CD4-positive, alpha-beta T cell treated with Interleukin-15 for 1 hour (primary cell): Measurements from ENCODE around the gene POLR2J.
"Not testable (repeated sequence)": the region's sequence is repeated elsewhere in the genome, so short reads cannot be mapped to it uniquely, and the experiment has no call there.

Experiments used
- DNase-seq: peaks from one replicate; pipeline ENCODE4 v3.0.0-alpha.2; 2020

Gene POLR2J

DNA sequence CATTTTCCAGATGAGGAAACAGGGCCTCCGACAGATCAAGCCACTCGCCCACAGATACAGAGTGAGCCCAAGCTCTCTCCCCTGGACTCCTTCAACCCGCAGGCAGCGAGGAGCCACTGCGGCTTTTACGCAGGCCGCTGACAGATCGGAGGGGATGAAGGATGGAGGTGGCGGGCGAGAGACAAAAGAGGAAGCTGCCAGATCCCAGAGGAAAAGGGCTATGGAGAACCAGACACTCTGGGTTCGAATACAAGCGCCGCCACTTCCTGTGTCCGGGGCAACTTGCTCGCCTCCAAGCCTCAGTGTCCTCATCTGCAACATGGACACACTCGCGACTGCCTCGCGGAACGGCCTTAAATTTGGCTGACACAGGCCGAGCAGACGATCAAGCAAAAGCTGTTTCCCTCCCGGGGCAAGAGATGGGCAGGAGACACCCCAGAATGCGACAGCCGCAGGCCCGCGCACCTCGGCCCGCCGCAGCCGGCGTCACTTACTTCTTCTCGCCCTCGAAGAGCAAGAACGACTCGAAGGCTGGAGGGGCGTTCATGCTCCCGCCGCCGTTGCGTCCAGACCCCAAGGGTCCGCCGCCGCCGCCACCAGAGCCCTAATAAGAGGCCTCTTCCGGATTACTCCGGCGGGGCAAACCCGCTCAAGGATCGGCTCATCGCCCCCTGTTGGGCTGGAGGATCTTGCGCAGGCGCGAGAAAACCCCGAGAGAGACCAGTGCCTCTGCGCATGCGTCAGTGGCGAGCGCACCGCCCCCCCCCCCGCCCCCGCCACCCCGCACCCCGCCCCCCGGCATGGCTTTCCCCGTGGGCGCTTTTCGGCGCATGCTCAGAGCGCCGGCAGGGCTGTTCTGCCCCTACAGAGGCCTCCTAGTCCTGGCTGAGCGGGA is at the start of gene POLR2J:
Gene POLR2J (minus strand): TSS at position 609 of the 895 bp plus-strand sequence. CDS start 62 bp downstream, at position 547.
- peak; percentile 92 for DNase-seq

DNA sequence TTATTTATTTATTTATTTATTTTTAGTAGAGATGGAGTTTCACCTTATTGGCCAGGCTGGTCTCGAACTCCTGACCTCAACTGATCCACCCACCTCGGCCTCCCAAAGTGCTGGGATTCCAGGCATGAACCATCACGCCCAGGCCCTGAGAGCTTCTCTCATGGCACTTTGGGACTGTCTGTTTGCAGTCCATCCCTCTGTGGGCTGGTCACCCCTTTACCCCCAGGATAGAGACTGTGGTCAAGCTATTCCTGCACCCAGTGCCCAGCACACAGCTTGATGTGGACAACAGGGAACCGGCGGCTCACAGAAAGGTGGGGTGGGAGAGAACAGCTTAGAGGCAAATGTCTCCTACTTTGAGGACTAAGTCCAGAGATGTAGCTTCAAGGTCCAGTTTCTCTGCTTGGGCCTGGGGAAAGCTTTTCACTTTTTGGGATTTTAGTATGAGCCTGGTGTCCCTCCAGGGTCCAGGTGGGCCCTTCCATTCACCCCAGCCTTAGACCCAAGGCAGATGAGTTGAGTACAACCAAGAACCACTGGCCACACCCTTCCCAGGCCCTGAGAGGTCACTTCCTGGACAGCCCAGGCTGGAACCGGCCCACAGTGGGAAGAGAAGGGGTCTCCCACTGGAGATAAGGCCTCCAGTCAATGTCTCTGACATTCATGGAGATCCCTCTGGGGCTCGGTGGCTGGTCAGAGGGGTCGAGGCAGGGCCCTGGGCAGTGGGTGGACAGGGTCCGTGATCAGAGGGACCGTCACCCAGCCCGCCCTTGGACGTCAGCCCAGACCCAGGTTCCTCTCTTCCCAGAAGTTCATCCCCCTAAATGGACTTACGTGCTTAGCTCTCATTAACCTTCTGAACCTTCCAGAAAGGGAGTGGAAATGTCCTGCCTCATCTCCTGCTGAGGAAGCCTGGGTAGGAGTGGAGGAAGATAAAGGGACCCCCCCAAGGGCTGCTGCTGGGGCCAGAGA is 49.4 kb upstream of the POLR2J start:
- not testable (repeated sequence) for DNase-seq

DNA sequence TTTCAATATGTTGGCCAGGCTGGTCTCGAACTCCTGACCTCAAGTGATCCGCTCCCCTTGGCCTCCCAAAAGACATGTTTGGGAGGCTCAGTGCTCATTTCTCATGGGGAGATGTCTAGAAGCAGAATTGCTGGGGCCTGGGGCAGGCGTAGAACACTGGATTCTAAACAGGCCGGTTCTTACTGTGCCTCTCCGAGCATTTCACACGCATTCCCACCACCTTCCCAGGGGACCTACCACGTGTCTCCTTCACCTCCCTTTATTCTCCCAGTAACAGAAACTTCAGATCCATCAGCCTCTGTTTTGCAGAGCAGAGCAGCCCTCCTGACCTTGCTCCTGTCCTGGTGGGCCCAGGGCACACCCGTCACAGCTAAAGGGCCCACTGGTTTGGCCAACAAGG is 48.5 kb upstream of the POLR2J start:
- DNase-seq = not testable (repeated sequence)

DNA sequence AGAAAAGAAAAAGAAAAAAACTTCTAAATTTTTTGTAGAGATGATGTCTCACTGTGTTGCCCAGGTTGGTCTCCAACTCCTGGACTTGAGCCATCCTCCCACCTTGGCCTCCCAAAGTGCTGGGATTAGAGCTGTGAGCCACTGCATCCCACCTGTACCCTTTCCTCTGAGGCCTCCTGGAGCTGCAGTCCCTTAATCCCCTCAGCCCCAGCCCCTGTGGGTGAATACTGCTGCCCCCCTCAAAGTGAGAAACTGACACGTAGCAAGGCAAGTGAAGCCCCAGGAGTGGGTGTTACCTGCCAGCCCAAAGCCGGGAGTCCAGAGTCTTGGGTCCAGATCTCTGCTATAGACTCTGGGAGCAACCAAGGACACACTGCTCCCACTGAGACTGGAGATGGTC is 46.1 kb upstream of the POLR2J start:
- not testable (repeated sequence) for DNase-seq

- DNase-seq = not testable (repeated sequence)
Observed at GRCh38 chr7:102520797-102521196, 42.1 kb upstream of the POLR2J start.

DNA sequence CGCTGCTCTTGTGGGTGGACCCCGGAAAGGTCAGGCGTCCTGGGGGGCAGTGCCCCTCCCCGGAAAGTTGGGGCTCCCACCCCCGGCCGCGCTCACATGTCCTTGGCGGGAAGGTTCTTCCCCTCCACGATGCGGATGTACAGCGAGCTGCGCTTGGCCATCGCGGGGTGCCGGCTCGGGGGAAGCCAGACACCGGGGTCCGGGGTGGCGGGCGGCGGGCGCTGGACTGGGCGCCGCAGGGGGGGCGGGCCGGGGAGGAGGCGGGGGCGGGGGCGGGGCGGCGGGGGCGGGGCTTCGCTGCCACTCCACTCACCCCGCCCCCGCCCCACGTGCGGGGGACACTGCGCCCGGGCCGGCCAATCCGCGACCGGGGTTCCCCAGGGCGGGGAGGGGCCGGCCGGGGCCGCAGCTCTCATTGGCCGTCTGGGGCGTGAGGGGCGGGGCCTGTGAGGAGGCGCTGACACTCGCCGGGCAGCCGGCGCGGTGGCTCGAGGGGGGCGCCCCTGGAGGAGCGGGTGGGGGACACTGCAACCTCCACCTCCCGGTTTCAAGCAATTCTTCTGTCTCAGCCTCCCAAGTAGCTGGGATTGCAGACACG is 38.9 kb upstream of the POLR2J start, which contains the start of gene RASA4B:
Gene RASA4B (minus strand): TSS at position 228 of the 598 bp plus-strand sequence. CDS start 67 bp downstream, at position 161.
- DNase-seq = peak; percentile 15

GRCh38 chr7:102516951-102517350 is 38.2 kb upstream of the POLR2J start:
- DNase-seq = not testable (repeated sequence)

- not testable (repeated sequence) for DNase-seq
Observed at GRCh38 chr7:102515889-102516288, 37.2 kb upstream of the POLR2J start.

DNA sequence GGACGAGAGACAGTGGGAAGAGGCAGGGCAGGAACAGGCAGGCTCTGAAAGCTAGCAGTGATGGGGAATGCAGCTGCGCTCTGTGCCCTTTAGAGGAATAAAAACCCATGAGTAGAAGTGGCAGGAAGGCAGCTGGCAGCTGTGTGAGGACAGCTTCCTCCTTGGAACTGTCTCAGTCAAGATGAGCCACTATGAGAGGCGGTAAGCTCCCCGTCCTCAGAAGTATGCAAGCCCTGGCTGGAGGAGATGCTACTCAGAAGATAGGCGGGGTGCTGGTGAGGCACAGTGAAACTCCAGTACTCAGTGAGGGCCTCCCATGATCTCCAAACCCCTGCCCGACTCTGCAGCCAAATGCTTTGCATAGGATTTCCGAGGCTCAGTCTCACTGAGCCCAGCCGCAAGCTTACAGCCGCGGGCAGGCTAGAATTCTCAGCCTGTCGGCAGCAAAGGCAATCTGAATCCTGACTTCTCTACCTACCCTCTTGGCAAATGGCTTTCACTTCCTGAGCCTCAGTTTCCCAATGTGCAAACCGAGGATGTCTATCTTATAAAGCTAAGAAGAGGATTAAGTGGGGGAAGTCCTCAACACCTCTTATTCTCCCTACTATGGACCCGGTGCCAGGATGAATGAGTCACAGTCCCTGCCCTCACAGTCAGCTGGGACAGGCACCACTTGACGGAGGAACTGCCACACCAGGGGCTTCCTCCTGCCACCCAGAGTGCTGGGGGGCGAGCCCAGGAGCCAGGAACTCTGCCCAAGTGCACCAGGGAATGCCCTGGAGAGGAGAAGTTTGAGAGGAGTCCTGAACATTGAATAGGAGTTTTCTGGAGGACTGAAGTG is 36.4 kb upstream of the POLR2J start:
- DNase-seq = not testable (repeated sequence)

GRCh38 chr7:102512642-102513221 is 34.0 kb upstream of the POLR2J start:
- not testable (repeated sequence) for DNase-seq

DNA sequence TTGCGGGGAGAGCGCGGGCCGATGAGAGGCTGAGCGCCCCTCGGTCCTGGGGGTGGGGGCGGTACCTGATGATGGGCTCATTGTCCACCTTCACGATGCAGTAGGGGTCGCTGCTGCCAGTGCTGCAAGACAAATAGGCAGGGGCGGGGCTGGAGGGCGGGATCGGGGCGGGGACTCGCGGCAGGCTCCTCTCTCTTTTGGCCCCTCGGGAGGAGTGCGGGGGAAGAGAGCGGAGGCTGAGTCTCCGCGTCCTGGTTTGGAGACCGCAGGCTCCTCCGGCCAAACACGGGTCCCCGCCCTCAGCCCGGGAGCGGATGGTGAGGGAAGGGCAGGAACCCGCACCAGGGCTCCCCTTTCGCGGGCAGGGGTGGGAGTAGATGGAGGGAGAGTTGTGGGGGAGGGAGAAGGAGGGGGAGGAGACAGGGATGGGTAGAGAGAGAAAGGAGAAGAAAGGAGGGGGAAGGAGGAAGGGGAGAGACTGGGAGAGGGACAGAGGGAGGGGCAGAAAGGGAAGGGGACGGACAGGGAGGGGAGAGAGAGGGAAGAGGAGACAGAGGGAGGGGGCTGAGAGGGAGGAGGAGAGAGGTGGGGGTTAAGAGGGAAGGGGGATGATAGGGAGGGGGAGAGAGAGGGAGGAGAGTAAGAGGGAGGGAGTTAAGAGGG is 33.3 kb upstream of the POLR2J start:
- not testable (repeated sequence) for DNase-seq

DNA sequence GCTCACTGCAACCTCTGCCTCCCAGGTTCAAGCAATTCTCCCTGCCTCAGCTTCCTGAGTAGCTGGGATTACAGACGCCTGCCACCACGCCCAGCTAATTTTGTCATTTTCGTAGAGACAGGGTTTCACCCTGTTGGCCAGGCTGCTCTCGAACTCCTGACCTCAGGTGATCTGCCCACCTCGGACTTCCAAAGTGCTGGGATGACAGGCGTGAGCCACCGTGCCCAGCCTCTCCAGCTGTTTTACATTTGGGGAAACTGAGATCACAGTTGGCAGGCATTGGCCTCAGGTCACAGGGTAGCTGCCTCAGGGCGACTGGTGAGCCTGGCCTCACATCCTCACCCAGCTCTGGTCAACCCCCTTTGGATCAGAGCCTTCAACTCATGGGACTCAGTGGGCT is 31.9 kb upstream of the POLR2J start:
- not testable (repeated sequence) for DNase-seq

DNA sequence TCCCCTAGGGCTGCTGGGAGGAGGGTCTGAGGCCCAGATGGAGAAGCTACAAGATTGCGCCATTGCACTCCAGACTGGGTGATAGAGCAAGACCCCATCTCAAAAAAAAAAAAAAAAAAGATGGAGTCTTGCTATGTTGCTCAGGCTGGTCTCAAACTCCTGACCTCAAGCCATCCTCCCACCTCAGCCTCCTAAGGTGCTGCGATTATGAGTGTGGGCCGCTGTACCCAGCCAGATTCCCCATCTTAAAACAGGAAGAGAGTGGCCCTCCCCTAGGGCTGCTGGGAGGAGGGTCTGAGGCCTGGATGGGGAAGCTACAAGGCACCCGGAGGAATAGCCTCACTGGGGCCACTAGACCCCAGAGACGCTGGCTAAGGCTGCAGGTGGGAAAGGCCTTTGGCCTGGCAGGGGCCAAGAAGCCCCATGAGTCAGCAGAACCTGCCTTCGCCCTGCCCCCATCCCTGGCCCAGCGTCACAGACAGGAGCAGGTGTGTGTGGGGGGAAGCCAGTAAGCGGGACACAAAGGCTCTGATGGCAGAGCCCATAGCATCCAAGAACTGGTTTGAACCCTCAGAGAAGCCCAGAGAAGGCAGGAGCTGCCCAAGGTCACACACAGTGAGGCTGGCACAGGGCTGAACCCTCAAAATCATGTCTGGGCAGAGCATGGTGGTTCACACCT is 28.8 kb upstream of the POLR2J start:
- DNase-seq = not testable (repeated sequence)

DNA sequence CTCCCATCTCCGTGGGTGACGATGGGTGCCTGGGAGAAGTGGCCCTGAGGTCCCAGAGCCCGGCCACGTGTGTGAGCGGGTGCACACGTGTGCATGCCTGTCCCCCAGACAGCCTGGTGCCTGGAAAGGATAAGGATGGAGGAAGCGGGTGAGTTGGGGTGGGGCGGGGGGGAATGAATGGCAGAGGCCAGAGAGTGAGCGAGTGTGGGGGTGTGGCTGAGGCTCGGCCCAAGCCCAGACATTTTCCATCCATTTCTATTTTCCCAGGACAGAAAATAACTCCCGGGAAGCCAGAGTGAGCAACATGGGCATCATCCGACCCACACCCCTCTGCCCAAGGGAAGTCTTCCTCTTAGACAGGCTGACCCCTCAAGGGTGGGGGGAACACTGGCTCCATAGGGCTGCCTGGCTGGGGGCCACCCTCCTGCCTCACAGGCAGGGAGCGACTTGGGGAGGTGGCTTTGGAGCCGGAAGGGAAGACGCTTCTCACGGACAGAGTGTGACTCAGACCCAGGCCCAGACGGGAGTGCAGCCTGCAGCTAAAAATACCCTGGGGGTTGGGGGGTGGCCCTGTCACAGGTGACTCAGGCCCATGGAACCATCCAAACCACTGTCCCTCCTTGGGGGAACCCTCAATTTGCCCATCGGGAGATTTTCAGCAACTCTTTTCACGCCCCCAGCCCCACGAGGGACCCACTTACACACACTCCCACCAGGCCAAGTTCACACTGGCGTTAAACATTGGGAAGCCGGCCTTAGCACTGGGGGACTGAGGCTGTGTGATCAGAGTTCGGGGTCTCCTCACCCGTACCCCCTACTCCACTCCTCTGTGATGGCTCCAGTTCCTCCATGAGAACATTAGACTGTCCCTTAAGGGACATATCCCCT is 26.8 kb upstream of the POLR2J start:
- DNase-seq = not testable (repeated sequence)

- not testable (repeated sequence) for DNase-seq
Observed at GRCh38 chr7:102503141-102503540, 24.4 kb upstream of the POLR2J start.

DNA sequence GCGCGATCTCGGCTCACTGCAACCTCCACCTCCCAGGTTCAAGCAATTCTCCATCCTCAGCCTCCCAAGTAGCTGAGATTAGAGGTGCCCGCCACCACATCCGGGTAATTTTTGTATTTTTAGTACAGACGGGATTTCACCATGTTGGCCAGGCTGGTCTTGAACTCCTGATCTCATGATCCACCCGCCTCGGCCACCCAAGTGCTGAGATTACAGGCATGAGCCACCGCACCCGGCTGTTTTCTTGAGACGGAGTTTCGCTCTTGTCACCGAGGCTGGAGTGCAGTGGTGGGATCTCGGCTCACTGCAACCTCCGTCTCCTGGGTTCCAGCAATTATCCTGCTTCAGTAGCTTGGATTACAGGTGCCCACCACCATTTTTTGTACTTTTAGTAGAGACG is 19.6 kb upstream of the POLR2J start:
- not testable (repeated sequence) for DNase-seq

DNA sequence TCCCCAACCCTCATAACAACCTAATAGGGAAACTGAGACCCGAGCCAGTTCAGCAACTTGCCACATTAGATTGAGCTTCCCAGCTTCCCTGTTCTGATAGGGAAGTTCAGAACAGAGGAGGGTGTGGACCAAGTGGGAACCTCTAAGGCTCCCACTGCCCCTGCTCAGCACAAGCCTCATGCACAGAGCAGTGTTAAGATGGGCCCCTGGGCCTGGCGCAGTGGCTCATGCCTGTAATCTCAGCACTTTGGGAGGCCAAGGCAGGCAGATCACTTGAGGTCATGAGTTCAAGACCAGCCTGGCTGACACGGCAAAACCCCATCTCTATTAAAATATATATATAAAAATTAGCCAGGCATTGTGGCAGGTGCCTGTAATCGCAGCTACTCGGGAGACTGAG is 18.6 kb upstream of the POLR2J start:
- not testable (repeated sequence) for DNase-seq

DNA sequence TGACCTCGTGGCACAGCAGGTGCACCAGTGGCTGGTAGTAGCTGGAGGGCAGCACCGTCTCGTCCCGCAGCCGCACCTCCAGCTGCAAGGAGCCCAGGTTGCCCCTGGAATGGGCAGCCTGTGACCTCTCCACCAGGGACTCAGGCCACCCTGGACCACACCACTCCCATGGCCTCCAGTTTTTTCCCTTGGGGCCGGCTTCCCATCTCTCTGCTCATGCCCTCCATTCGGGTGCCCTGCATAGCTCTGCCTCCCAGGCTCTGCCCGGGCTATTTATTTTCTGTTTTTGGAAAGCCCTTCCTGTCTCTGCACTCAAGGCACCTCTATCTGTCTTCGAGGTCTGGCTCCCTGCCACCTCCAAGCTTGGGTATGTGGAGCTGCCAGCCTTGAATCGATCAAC is 18.1 kb upstream of the POLR2J start:
- not testable (repeated sequence) for DNase-seq
